ENCODE results near the gene RAB11FIP3. TPM values are rescaled to one million over a fixed set of nuclear protein-coding genes. Genes with fewer than 3 reads are reported as not detected.

Gene RAB11FIP3
- total and polyA plus RNA-seq, 2 of the 13 experiments (the other 11 are each of a cell fraction or from before 2014, with no cell fraction given) = 34.3 to 57.6 TPM

- TF ChIP-seq ZHX2 (IDR thresholded peaks at IDR 0.05; ENCODE audit: low read depth) (no peak), ZHX2 (CRISPR knock-in tag; IDR thresholded peaks at IDR 0.05; ENCODE audit: borderline replicate concordance) (no peak), NR1H2 (CRISPR knock-in tag; IDR thresholded peaks at IDR 0.05; ENCODE audit: borderline replicate concordance, low read depth) (no peak), NFKBIZ (CRISPR knock-in tag; IDR thresholded peaks at IDR 0.05) (no peak), RFX1 (IDR thresholded peaks at IDR 0.05) (no peak), SP4 (CRISPR knock-in tag; IDR thresholded peaks at IDR 0.05) (no peak), CREB1 (IDR thresholded peaks at IDR 0.05) (no peak), CREB1 (CRISPR knock-in tag; IDR thresholded peaks at IDR 0.05) (no peak), ZNF629 (CRISPR knock-in tag; conservative IDR thresholded peaks at IDR 0.05) (no peak), THAP9 (CRISPR knock-in tag; IDR thresholded peaks at IDR 0.05; ENCODE audit: borderline replicate concordance) (0 out of 2 replicates have a peak, but pooled peaks have one; percentile 2), HMGXB3 (CRISPR knock-in tag; IDR thresholded peaks at IDR 0.05; ENCODE audit: borderline replicate concordance) (no peak), KDM5B (CRISPR knock-in tag; IDR thresholded peaks at IDR 0.05; ENCODE audit: borderline replicate concordance) (no peak), ZNF598 (CRISPR knock-in tag; IDR thresholded peaks at IDR 0.05; ENCODE audit: borderline replicate concordance) (peak; percentile 18; the same call in 1 of the 2 replicates), NR2F2 (IDR thresholded peaks at IDR 0.05; ENCODE audit: borderline replicate concordance, low read depth) (no peak), HOXA9 (CRISPR knock-in tag; IDR thresholded peaks at IDR 0.05; ENCODE audit: borderline replicate concordance) (no peak), ZNF235 (CRISPR knock-in tag; IDR thresholded peaks at IDR 0.05; ENCODE audit: borderline replicate concordance) (peak; percentile 24; the same call in 1 of the 2 replicates)
Observed at GRCh38 chr16:503150-504071, 78.0 kb downstream of the RAB11FIP3 start (continued).
